ENCODE results near the gene CACNG6.
"Not testable (repeated sequence)": the region's sequence is repeated elsewhere in the genome, so short reads cannot be mapped to it uniquely, and the experiment has no call there.

CACNG6 gene

GRCh38 chr19:53991224-53992113 lies at the start of gene CACNG6:
TSS of gene CACNG6 (plus strand) at chr19:53991637. CDS start at chr19:53992878, 1,241 bp downstream.
- no peak for DNase-seq (ENCODE audit: low read depth in 2 of 3, low spot score in 1 of 3)

- peak in 2 of 3 donors; percentile 4 to 8 for DNase-seq (ENCODE audit: low read depth in 2 of 3, low spot score in 1 of 3)
Observed at GRCh38 chr19:53942001-53942786, 49.2 kb upstream of the CACNG6 start.

- no peak for DNase-seq (ENCODE audit: low read depth in 2 of 3, low spot score in 1 of 3)
Observed at GRCh38 chr19:53944416-53944815, 47.0 kb upstream of the CACNG6 start.

GRCh38 chr19:53944933-53945332 lies 46.5 kb upstream of the CACNG6 start:
- no peak for DNase-seq (ENCODE audit: low read depth in 2 of 3, low spot score in 1 of 3)

GRCh38 chr19:53945441-53945840 lies 46.0 kb upstream of the CACNG6 start:
- DNase-seq (ENCODE audit: low read depth in 2 of 3, low spot score in 1 of 3): no peak

GRCh38 chr19:53945998-53946397 lies 45.4 kb upstream of the CACNG6 start:
- DNase-seq (ENCODE audit: low read depth in 2 of 3, low spot score in 1 of 3): no peak

- DNase-seq (ENCODE audit: low read depth in 2 of 3, low spot score in 1 of 3): no peak
Observed at GRCh38 chr19:53947624-53948023, 43.8 kb upstream of the CACNG6 start.

- DNase-seq (ENCODE audit: low read depth in 2 of 3, low spot score in 1 of 3): not testable (repeated sequence)
Observed at GRCh38 chr19:53948611-53949010, 42.8 kb upstream of the CACNG6 start.

- no peak for DNase-seq (ENCODE audit: low read depth in 2 of 3, low spot score in 1 of 3)
Observed at GRCh38 chr19:53951436-53951835, 40.0 kb upstream of the CACNG6 start.

GRCh38 chr19:53951947-53952346 lies 39.5 kb upstream of the CACNG6 start:
- no peak for DNase-seq (ENCODE audit: low read depth in 2 of 3, low spot score in 1 of 3)

GRCh38 chr19:53953383-53953782 lies 38.1 kb upstream of the CACNG6 start:
- no peak for DNase-seq (ENCODE audit: low read depth in 2 of 3, low spot score in 1 of 3)

GRCh38 chr19:53957448-53958167 lies 33.8 kb upstream of the CACNG6 start:
- DNase-seq (ENCODE audit: low read depth in 2 of 3, low spot score in 1 of 3): no peak

GRCh38 chr19:53958168-53958571 lies 33.3 kb upstream of the CACNG6 start:
- no peak for DNase-seq (ENCODE audit: low read depth in 2 of 3, low spot score in 1 of 3)

- DNase-seq (ENCODE audit: low read depth in 2 of 3, low spot score in 1 of 3): no peak
Observed at GRCh38 chr19:53958823-53959757, 32.3 kb upstream of the CACNG6 start.

- no peak for DNase-seq (ENCODE audit: low read depth in 2 of 3, low spot score in 1 of 3)
Observed at GRCh38 chr19:53960187-53960586, 31.2 kb upstream of the CACNG6 start.

GRCh38 chr19:53960886-53961285 lies 30.6 kb upstream of the CACNG6 start:
- no peak for DNase-seq (ENCODE audit: low read depth in 2 of 3, low spot score in 1 of 3)

- DNase-seq (ENCODE audit: low read depth in 2 of 3, low spot score in 1 of 3): no peak
Observed at GRCh38 chr19:53961523-53962356, 29.7 kb upstream of the CACNG6 start.

GRCh38 chr19:53962887-53963431 lies 28.5 kb upstream of the CACNG6 start, which contains the start of gene CACNG8:
TSS of gene CACNG8 (plus strand) at chr19:53962937.
- no peak for DNase-seq (ENCODE audit: low read depth in 2 of 3, low spot score in 1 of 3)

GRCh38 chr19:53965091-53965490 lies 26.3 kb upstream of the CACNG6 start:
- no peak for DNase-seq (ENCODE audit: low read depth in 2 of 3, low spot score in 1 of 3)
